D721Med (cell line): ENCODE data around the gene NFIA.

Source experiments
- DNase-seq: peaks from one replicate; pipeline ENCODE4 v3.0.0; 2011; ENCODE audit warnings: low spot score; ENCODE audit not compliant: insufficient read length
- FAIRE-seq: peaks from 2 replicates; lab custom pipeline; 2011; peaks lifted over from hg19 to GRCh38; lab: Jason Lieb, UNC
- TF ChIP-seq, protein P1 (sequence below): IDR thresholded peaks from 2 replicates; pipeline ENCODE4 v1.5.1; 2012; ENCODE audit warnings: mild to moderate bottlenecking, control low read depth; ENCODE audit not compliant: insufficient read depth; ENCODE audit errors: missing control alignments

NFIA gene

GRCh38 chr1:61109910-61110309 lies 27.5 kb downstream of the NFIA start:
- FAIRE-seq: no peak
- TF ChIP-seq, protein P1, sequence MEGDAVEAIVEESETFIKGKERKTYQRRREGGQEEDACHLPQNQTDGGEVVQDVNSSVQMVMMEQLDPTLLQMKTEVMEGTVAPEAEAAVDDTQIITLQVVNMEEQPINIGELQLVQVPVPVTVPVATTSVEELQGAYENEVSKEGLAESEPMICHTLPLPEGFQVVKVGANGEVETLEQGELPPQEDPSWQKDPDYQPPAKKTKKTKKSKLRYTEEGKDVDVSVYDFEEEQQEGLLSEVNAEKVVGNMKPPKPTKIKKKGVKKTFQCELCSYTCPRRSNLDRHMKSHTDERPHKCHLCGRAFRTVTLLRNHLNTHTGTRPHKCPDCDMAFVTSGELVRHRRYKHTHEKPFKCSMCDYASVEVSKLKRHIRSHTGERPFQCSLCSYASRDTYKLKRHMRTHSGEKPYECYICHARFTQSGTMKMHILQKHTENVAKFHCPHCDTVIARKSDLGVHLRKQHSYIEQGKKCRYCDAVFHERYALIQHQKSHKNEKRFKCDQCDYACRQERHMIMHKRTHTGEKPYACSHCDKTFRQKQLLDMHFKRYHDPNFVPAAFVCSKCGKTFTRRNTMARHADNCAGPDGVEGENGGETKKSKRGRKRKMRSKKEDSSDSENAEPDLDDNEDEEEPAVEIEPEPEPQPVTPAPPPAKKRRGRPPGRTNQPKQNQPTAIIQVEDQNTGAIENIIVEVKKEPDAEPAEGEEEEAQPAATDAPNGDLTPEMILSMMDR: no peak
- no peak for DNase-seq

DNA sequence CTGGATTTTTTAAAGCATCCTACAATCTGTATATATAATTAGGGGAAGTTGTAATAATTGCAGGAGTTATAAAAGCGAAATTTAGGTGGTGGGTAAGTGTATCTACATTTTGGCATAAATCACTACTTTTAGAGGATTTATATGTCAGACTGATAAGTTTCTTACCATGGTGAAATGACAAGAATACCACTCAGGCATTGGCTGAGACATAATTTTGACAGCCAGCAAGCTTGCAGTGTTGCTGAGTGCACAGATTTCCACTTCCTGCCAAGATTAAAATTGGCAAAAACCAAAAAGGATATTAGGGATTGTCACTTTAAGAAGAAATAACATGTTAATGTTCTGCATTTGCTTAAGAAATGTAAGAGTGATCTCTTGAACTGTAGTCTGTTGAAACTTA lies 28.2 kb downstream of the NFIA start:
- FAIRE-seq: no peak
- TF ChIP-seq, protein P1: no peak
- DNase-seq: no peak

DNA sequence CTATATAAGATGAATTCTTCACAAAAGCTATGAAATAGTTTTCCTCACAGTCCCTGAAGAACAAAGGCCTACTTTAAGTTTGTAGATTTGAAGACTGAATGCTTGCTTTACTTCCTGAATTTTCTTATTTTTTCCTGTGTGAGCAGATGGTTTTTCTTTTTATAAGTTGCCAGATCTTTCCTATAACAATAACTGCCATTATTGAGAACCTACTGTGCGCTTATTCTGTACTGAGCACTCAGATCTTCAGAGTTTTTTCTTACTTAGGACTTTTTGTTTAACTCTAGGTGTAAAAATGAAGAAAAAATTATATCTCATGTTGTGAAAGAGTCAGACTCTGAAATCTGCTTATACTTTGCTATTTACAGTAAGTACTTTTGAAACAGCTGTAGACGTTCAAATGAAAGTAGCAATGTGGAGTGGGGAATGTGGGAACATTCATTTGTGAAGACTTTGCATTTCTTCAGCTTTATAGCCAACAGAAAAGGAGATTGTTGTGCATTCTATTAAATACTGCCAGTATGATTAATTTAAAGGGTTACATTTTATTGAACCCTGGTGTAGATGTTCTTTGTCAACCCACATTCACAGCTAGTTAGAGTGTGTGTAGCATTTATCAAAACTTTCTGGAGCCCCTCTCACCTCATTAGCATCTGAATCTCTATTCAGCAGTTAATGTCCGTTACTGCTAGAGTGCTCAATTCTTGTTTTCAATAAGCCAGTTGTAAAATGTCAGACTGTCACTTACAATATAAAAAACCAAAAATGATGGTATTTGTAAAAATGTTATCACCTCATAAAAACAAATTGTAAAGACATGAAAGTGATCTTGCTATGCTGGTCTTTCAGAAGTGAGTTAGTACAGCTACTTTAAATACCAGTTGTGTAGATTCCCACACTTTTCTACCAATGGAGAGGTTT lies 29.0 kb downstream of the NFIA start:
- DNase-seq (no peak), FAIRE-seq (no peak)
- TF ChIP-seq, protein P1: no peak

DNA sequence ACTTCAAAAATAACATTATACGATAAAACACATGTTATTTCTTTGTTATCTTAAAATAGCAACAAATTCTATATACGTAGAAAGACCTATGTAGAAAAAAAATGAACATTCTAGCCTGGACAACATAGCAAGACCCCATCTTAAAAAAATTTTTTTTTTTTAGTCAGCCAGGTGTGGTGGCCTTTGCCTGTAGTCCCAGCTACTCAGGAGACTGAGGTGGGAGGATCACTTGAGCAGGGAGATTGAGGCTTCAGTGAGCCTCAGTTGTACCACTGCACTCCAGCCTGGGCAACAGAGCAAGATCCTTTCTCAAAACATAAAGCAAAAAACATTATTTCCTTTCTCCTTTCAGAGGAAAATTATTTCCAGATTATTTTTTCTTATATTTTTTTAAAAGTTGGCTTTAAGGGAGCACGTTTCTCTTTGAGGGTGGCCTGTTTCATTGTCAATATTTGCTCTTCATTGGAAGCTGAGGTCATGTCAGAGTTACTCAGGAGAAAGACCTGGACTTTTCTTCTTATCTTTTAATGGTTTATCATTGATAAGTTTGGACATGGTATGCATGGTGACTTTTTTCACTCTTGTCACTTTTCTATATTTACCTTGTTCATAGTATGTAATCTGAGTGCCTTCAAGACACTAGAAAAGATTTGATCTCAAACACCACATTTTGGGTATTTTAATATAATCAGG lies 32.0 kb downstream of the NFIA start:
- TF ChIP-seq, protein P1: no peak
- no peak for DNase-seq
- no peak for FAIRE-seq

GRCh38 chr1:61115436-61115835 lies 33.1 kb downstream of the NFIA start:
- no peak for DNase-seq
- FAIRE-seq: no peak
- TF ChIP-seq, protein P1: no peak

GRCh38 chr1:61116421-61116820 lies 34.1 kb downstream of the NFIA start:
- no peak for DNase-seq
- TF ChIP-seq, protein P1: no peak
- FAIRE-seq: no peak

GRCh38 chr1:61117283-61117682 lies 34.9 kb downstream of the NFIA start:
- FAIRE-seq: no peak
- TF ChIP-seq, protein P1: no peak
- DNase-seq: no peak
